Measurements from ENCODE around the gene CXCL13. TPM values are rescaled to one million over a fixed set of nuclear protein-coding genes. Genes with fewer than 3 reads are reported as not detected.
"Not testable (repeated sequence)": the region's sequence is repeated elsewhere in the genome, so short reads cannot be mapped to it uniquely, and the experiment has no call there.

CXCL13 gene
- total and polyA plus RNA-seq, 4 donors: 0.17 to 0.21 (median 0.20) TPM; not detected in 1

- Histone ChIP-seq H3K4me3 (ENCODE audit: low read depth, low read length) (no peak overlapping the region), H3K9me3 (ENCODE audit: control insufficient read depth, insufficient read depth, low read length) (no peaks in the 10 kb centered on the region), H3K36me3 (ENCODE audit: control insufficient read depth, insufficient read depth, low read length) (no peaks in the 10 kb centered on the region), H3K27ac (ENCODE audit: low read depth, low read length) (no peak overlapping the region), H3K4me1 (ENCODE audit: control insufficient read depth, insufficient read depth, low read length) (no peaks in the 10 kb centered on the region), H3K27me3 (ENCODE audit: control insufficient read depth, insufficient read depth, low read length) (no peaks in the 10 kb centered on the region)
- DNase-seq (ENCODE audit: low read depth in 4 of 6, low spot score in 6 of 6): no peak
- WGBS (ENCODE audit: insufficient coverage): no CpG with 5 or more reads among the region's 2 CpGs
These were observed 17.5 kb downstream of the CXCL13 start for GRCh38 chr4:77623091-77623490.

- H3K4me1 ChIP-seq (ENCODE audit: control insufficient read depth, insufficient read depth, low read length): no peaks in the 10 kb centered on the region
- no peaks in the 10 kb centered on the region for H3K9me3 ChIP-seq (ENCODE audit: control insufficient read depth, insufficient read depth, low read length)
- no peak overlapping the region for H3K4me3 ChIP-seq (ENCODE audit: low read depth, low read length)
- H3K36me3 ChIP-seq (ENCODE audit: control insufficient read depth, insufficient read depth, low read length): no peaks in the 10 kb centered on the region
- H3K27ac ChIP-seq (ENCODE audit: low read depth, low read length): no peak overlapping the region
- WGBS (ENCODE audit: insufficient coverage): 90% methylated on average over 3 of the region's 4 CpGs
- no peaks in the 10 kb centered on the region for H3K27me3 ChIP-seq (ENCODE audit: control insufficient read depth, insufficient read depth, low read length)
- no peak for DNase-seq (ENCODE audit: low read depth in 4 of 6, low spot score in 6 of 6)
These were observed 18.6 kb downstream of the CXCL13 start for GRCh38 chr4:77624213-77624612.

- Histone ChIP-seq H3K36me3 (ENCODE audit: control insufficient read depth, insufficient read depth, low read length) (no peaks in the 10 kb centered on the region), H3K27me3 (ENCODE audit: control insufficient read depth, insufficient read depth, low read length) (no peaks in the 10 kb centered on the region), H3K4me3 (ENCODE audit: low read depth, low read length) (no peak overlapping the region), H3K27ac (ENCODE audit: low read depth, low read length) (no peak overlapping the region), H3K9me3 (ENCODE audit: control insufficient read depth, insufficient read depth, low read length) (no peaks in the 10 kb centered on the region), H3K4me1 (ENCODE audit: control insufficient read depth, insufficient read depth, low read length) (no peaks in the 10 kb centered on the region)
- no peak for DNase-seq (ENCODE audit: low read depth in 4 of 6, low spot score in 6 of 6)
- 87% methylated on average over 3 of the region's 5 CpGs for WGBS (ENCODE audit: insufficient coverage)
These were observed 19.9 kb downstream of the CXCL13 start for GRCh38 chr4:77625485-77625884.

GRCh38 chr4:77629885-77630284, 24.3 kb downstream of the CXCL13 start:
- Histone ChIP-seq H3K9me3 (ENCODE audit: control insufficient read depth, insufficient read depth, low read length) (no peaks in the 10 kb centered on the region), H3K27ac (ENCODE audit: low read depth, low read length) (no peak overlapping the region), H3K36me3 (ENCODE audit: control insufficient read depth, insufficient read depth, low read length) (no peaks in the 10 kb centered on the region), H3K27me3 (ENCODE audit: control insufficient read depth, insufficient read depth, low read length) (no peaks in the 10 kb centered on the region), H3K4me1 (ENCODE audit: control insufficient read depth, insufficient read depth, low read length) (no peaks in the 10 kb centered on the region), H3K4me3 (ENCODE audit: low read depth, low read length) (no peak overlapping the region)
- WGBS (ENCODE audit: insufficient coverage): 100% methylated on average over 1 of the region's 2 CpGs
- no peak for DNase-seq (ENCODE audit: low read depth in 4 of 6, low spot score in 6 of 6)

- H3K4me1 ChIP-seq (ENCODE audit: control insufficient read depth, insufficient read depth, low read length): no peaks in the 10 kb centered on the region
- WGBS (ENCODE audit: insufficient coverage): 100% methylated on average over 1 of the region's 1 CpG
- no peak overlapping the region for H3K27ac ChIP-seq (ENCODE audit: low read depth, low read length)
- H3K27me3 ChIP-seq (ENCODE audit: control insufficient read depth, insufficient read depth, low read length): no peaks in the 10 kb centered on the region
- H3K4me3 ChIP-seq (ENCODE audit: low read depth, low read length): no peak overlapping the region
- DNase-seq (ENCODE audit: low read depth in 4 of 6, low spot score in 6 of 6): no peak
- no peaks in the 10 kb centered on the region for H3K9me3 ChIP-seq (ENCODE audit: control insufficient read depth, insufficient read depth, low read length)
- H3K36me3 ChIP-seq (ENCODE audit: control insufficient read depth, insufficient read depth, low read length): no peaks in the 10 kb centered on the region
These were observed 25.7 kb downstream of the CXCL13 start for GRCh38 chr4:77631276-77631675.

GRCh38 chr4:77634132-77634785, 28.6 kb downstream of the CXCL13 start:
- H3K27ac ChIP-seq (ENCODE audit: low read depth, low read length): no peak overlapping the region
- H3K9me3 ChIP-seq (ENCODE audit: control insufficient read depth, insufficient read depth, low read length): no peaks in the 10 kb centered on the region
- 90% methylated on average over 5 of the region's 6 CpGs for WGBS (ENCODE audit: insufficient coverage)
- H3K4me3 ChIP-seq (ENCODE audit: low read depth, low read length): no peak overlapping the region
- no peaks in the 10 kb centered on the region for H3K36me3 ChIP-seq (ENCODE audit: control insufficient read depth, insufficient read depth, low read length)
- no peak for DNase-seq (ENCODE audit: low read depth in 4 of 6, low spot score in 6 of 6)
- H3K4me1 ChIP-seq (ENCODE audit: control insufficient read depth, insufficient read depth, low read length): no peaks in the 10 kb centered on the region
- H3K27me3 ChIP-seq (ENCODE audit: control insufficient read depth, insufficient read depth, low read length): no peaks in the 10 kb centered on the region

GRCh38 chr4:77635246-77635645, 29.6 kb downstream of the CXCL13 start:
- H3K4me1 ChIP-seq (ENCODE audit: control insufficient read depth, insufficient read depth, low read length): no peaks in the 10 kb centered on the region
- 87% methylated on average over 7 of the region's 7 CpGs for WGBS (ENCODE audit: insufficient coverage)
- no peaks in the 10 kb centered on the region for H3K9me3 ChIP-seq (ENCODE audit: control insufficient read depth, insufficient read depth, low read length)
- H3K27me3 ChIP-seq (ENCODE audit: control insufficient read depth, insufficient read depth, low read length): no peaks in the 10 kb centered on the region
- no peak overlapping the region for H3K27ac ChIP-seq (ENCODE audit: low read depth, low read length)
- DNase-seq (ENCODE audit: low read depth in 4 of 6, low spot score in 6 of 6): no peak
- no peaks in the 10 kb centered on the region for H3K36me3 ChIP-seq (ENCODE audit: control insufficient read depth, insufficient read depth, low read length)
- H3K4me3 ChIP-seq (ENCODE audit: low read depth, low read length): no peak overlapping the region

- Histone ChIP-seq H3K27ac (ENCODE audit: low read depth, low read length) (no peak overlapping the region), H3K9me3 (ENCODE audit: control insufficient read depth, insufficient read depth, low read length) (no peaks in the 10 kb centered on the region), H3K4me3 (ENCODE audit: low read depth, low read length) (no peak overlapping the region), H3K4me1 (ENCODE audit: control insufficient read depth, insufficient read depth, low read length) (no peaks in the 10 kb centered on the region), H3K36me3 (ENCODE audit: control insufficient read depth, insufficient read depth, low read length) (no peaks in the 10 kb centered on the region), H3K27me3 (ENCODE audit: control insufficient read depth, insufficient read depth, low read length) (no peaks in the 10 kb centered on the region)
- no peak for DNase-seq (ENCODE audit: low read depth in 4 of 6, low spot score in 6 of 6)
- WGBS (ENCODE audit: insufficient coverage): 87% methylated on average over 3 of the region's 4 CpGs
These were observed 30.3 kb downstream of the CXCL13 start for GRCh38 chr4:77635876-77636275.

- H3K27ac ChIP-seq (ENCODE audit: low read depth, low read length): no peak overlapping the region
- H3K27me3 ChIP-seq (ENCODE audit: control insufficient read depth, insufficient read depth, low read length): no peaks in the 10 kb centered on the region
- H3K9me3 ChIP-seq (ENCODE audit: control insufficient read depth, insufficient read depth, low read length): no peaks in the 10 kb centered on the region
- H3K4me3 ChIP-seq (ENCODE audit: low read depth, low read length): no peak overlapping the region
- 82% methylated on average over 1 of the region's 3 CpGs for WGBS (ENCODE audit: insufficient coverage)
- H3K36me3 ChIP-seq (ENCODE audit: control insufficient read depth, insufficient read depth, low read length): no peaks in the 10 kb centered on the region
- H3K4me1 ChIP-seq (ENCODE audit: control insufficient read depth, insufficient read depth, low read length): no peaks in the 10 kb centered on the region
- no peak for DNase-seq (ENCODE audit: low read depth in 4 of 6, low spot score in 6 of 6)
These were observed 31.3 kb downstream of the CXCL13 start for GRCh38 chr4:77636902-77637301.

- not testable (repeated sequence) for H3K4me1 ChIP-seq (ENCODE audit: control insufficient read depth, insufficient read depth, low read length); H3K27me3 ChIP-seq (ENCODE audit: control insufficient read depth, insufficient read depth, low read length); H3K27ac ChIP-seq (ENCODE audit: low read depth, low read length); DNase-seq (ENCODE audit: low read depth in 4 of 6, low spot score in 6 of 6); H3K4me3 ChIP-seq (ENCODE audit: low read depth, low read length); H3K9me3 ChIP-seq (ENCODE audit: control insufficient read depth, insufficient read depth, low read length); H3K36me3 ChIP-seq (ENCODE audit: control insufficient read depth, insufficient read depth, low read length)
- no CpG with 5 or more reads among the region's 1 CpG for WGBS (ENCODE audit: insufficient coverage)
These were observed 38.4 kb downstream of the CXCL13 start for GRCh38 chr4:77644069-77644468.

Data from spinal cord (tissue), 10 donors.